Measurements from ENCODE around the gene SCG3. TPM values are rescaled to one million over a fixed set of nuclear protein-coding genes. Genes with fewer than 3 reads are reported as not detected.

The SCG3 gene
- total RNA-seq, 1 experiment from 2014 or later, result 22.7 TPM

DNA sequence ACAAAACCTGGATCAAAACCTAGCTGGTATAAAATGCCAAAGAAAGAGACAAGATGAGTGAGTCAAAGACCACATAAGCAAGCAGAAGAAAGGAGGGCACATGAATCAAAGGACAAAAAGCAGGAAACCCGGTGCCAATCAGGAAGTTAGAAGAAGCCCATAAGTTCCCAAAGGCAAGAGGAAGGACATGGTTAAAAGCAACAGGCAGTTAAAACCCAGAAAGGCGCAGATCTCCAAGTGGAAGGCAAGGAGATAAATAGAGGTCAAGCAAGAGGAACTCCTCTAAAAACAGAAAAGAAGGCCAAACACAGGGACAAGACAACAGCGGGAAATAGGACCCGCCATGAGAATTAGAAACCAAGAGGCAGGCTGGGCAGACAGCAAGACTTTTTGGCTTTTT is 74.5 kb downstream of the SCG3 start:
- TF ChIP-seq, protein P1, sequence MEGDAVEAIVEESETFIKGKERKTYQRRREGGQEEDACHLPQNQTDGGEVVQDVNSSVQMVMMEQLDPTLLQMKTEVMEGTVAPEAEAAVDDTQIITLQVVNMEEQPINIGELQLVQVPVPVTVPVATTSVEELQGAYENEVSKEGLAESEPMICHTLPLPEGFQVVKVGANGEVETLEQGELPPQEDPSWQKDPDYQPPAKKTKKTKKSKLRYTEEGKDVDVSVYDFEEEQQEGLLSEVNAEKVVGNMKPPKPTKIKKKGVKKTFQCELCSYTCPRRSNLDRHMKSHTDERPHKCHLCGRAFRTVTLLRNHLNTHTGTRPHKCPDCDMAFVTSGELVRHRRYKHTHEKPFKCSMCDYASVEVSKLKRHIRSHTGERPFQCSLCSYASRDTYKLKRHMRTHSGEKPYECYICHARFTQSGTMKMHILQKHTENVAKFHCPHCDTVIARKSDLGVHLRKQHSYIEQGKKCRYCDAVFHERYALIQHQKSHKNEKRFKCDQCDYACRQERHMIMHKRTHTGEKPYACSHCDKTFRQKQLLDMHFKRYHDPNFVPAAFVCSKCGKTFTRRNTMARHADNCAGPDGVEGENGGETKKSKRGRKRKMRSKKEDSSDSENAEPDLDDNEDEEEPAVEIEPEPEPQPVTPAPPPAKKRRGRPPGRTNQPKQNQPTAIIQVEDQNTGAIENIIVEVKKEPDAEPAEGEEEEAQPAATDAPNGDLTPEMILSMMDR (conservative IDR thresholded peaks at IDR 0.05), result no peak
- H3K36me3 Mint-ChIP-seq (ENCODE audit: insufficient read depth in 1 of 3, low read depth in 3 of 3), result peaks cover 0 to 3% (median 0%) of the 10 kb centered on the region in 3 experiments; a peak in 1 of 7 replicates
- peaks cover 2 to 3% of the 10 kb centered on the region in 2 experiments; a peak in 3 of 5 replicates for H3K9me3 Mint-ChIP-seq
- peaks cover 5% of the 10 kb centered on the region for H3K23me2 ChIP-seq (ENCODE audit: insufficient read length, low read depth, low read length, poor library complexity, severe bottlenecking)
- H3K79me2 ChIP-seq (ENCODE audit: insufficient read depth, low read length), result no peaks in the 10 kb centered on the region
- no peak overlapping the region for H2AFZ ChIP-seq (ENCODE audit: low read length)
- no peak overlapping the region for H3K23ac ChIP-seq (ENCODE audit: insufficient read length, low read depth, low read length)
- no peak for DNase-seq
- no peak overlapping the region for H4K91ac ChIP-seq (ENCODE audit: insufficient read length, low read depth, low read length)
- no peak overlapping the region for H2BK5ac ChIP-seq (ENCODE audit: insufficient read length, low read length)
- no peaks in the 10 kb centered on the region for H4K20me1 ChIP-seq (ENCODE audit: control insufficient read depth, insufficient read depth, insufficient read length)
- H3K4ac ChIP-seq (ENCODE audit: low read depth, low read length), result no peak overlapping the region
- no peak overlapping the region for H2BK120ac ChIP-seq (ENCODE audit: low read depth, low read length, poor library complexity, severe bottlenecking)
- no peak overlapping the region for H3K56ac ChIP-seq (ENCODE audit: insufficient read length, low read depth, low read length)
- H3K4me1 ChIP-seq (ENCODE audit: insufficient read depth, low read length), result peaks cover 3% of the 10 kb centered on the region; the same call in 1 of the 2 replicates
- peaks cover 8% of the 10 kb centered on the region; the same call in 1 of the 2 replicates for H3K27me3 ChIP-seq (ENCODE audit: insufficient read depth, low read length)
- H3K27me3 Mint-ChIP-seq (ENCODE audit: low read depth), result peaks cover 49% of the 10 kb centered on the region
- H2BK20ac ChIP-seq (ENCODE audit: low read depth, low read length, poor library complexity, severe bottlenecking), result no peak overlapping the region
- no peak overlapping the region for H4K5ac ChIP-seq (ENCODE audit: insufficient read length, low read depth, low read length)
- no peaks in the 10 kb centered on the region for H3K9me3 ChIP-seq (ENCODE audit: control insufficient read depth, low read depth, low read length)
- no peak overlapping the region for H2BK12ac ChIP-seq (ENCODE audit: insufficient read length, low read depth, low read length)
- H3K27ac Mint-ChIP-seq, result no peak overlapping the region
- H3K14ac ChIP-seq (ENCODE audit: insufficient read depth, low read length), result no peak overlapping the region
- no peak overlapping the region for H3K18ac ChIP-seq (ENCODE audit: insufficient read length, low read depth, low read length)
- no peak overlapping the region for H4K8ac ChIP-seq (replicated peaks; ENCODE audit: insufficient read length, low read depth, low read length)
- H3K79me1 ChIP-seq (ENCODE audit: insufficient read depth, low read depth, low read length, poor library complexity, severe bottlenecking), result no peaks in the 10 kb centered on the region
- H3K4me2 ChIP-seq (ENCODE audit: insufficient read depth, insufficient read length, low read length), result no peak overlapping the region
- no peak overlapping the region for H3T11ph ChIP-seq (ENCODE audit: low read length)
- H2AK5ac ChIP-seq (ENCODE audit: insufficient read length, low read length), result no peak overlapping the region
- no peak overlapping the region for H3K4me3 Mint-ChIP-seq
- no peak overlapping the region for H2BK15ac ChIP-seq (ENCODE audit: low read depth, low read length)
- peaks cover 14 to 18% of the 10 kb centered on the region in 2 experiments for H3K4me1 Mint-ChIP-seq
- no peak overlapping the region for H3K27ac ChIP-seq (ENCODE audit: insufficient read length, low read depth, low read length)
- WGBS (ENCODE audit: extremely low coverage, insufficient read length, low lambda C conversion rate), result no CpG with 5 or more reads among the region's 4 CpGs
- H3K9ac ChIP-seq (ENCODE audit: extremely low read depth, insufficient read length, low read length), result no peak overlapping the region
